ENCODE results near the gene FRMD4B.

- TF ChIP-seq CTCF (conservative IDR thresholded peaks at IDR 0.05; ENCODE audit: low read depth in 2 of 2) (no peak), JUNB (IDR thresholded peaks at IDR 0.05; ENCODE audit: unreplicated experiment) (no peak)
Measured at GRCh38 chr3:69241769-69242168, 144.1 kb downstream of the FRMD4B start.
